Measurements from ENCODE around the gene UAP1L1.
A peak's percentile ranks its signal among the peaks of the same experiment; 100 is the strongest.

UAP1L1 gene

DNA sequence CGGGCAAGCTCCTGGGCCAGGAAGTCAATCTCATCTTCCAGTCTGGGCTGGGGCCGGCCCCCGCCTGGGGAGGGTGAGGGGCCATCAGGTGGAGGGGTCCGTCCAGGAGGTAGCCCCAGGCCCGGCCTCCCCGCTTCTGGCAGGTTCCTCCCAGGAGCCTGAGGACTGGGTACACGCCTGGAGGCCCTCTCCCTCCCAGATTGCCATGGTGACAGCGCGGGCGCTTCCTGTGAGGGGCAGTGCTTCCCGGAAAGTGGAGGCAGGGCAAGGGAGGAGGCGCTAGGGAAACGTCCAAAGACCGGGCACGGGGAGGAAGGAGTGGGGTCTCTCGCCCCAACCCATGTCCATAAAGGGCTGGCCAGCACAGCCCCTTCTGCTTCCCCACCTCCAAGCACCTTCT lies 36.2 kb upstream of the UAP1L1 start:
- DNase-seq (ENCODE audit: low read depth in 2 of 3, low spot score in 1 of 3): no peak

DNA sequence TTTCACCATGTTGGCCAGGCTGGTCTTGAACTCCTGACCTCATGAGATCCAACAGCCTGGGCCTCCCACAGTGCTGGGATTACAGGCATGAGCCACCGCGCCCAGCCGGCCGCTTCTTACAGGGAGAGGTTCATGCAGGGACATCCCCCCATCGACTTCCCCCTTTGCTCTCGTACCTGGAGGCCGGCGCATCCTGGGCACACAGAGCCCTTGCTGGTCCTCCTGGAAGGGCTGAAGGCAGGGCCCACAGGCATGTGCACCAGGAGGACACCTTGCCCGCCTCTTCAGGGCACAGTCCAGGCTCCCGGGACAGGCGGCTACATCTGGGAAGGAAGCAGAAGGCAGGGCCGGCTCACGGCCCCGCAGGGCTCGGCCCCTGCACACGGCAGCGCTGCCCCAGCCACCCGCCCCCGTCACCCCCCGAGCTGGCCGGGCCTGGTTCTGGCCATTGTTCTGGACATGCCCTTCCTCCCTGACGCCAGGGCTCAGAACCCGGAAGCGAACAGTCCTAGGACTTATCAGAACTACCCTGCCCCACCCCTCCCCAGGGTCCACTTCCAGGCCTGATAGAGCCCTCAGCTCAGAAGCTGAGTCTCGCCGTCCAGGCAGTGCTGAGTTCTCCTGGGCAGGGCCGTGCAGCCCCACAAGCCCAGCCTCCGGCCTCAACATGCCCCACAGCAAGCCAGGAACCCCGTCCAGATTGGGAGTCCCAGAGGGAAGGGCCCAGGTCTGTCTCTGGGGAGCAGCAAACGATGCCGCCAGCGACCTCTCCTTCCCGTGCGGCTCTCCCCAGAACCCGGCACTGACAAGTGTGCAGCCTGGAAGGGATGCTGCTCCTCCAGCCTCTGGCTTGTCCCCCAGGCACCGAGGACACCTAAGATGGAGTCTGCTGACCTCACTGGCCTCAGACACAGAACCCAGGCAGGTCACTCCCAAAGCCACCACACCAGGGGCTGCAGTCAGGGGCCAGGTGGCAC lies 34.3 kb upstream of the UAP1L1 start:
- no peak for DNase-seq (ENCODE audit: low read depth in 2 of 3, low spot score in 1 of 3)

DNA sequence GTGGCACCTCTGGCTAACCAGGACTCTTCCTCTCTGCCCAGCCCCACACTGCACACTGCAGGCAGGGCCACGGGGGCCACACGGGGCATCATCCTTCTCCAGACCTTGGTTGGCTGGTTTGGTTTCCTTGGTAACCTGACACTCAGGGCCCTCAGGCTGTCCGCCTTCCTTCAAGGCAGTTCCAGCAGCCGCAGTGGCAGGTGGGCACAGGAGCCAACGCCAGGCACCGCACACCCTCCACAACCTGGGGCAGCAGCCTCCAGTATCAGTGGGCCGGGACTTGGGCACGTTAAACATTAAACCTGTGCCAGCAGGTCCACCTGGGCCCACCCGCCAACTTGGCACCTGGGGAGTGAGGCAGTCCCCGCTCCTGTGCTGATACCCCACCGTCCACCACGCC lies 33.3 kb upstream of the UAP1L1 start:
- DNase-seq (ENCODE audit: low read depth in 2 of 3, low spot score in 1 of 3): no peak

DNA sequence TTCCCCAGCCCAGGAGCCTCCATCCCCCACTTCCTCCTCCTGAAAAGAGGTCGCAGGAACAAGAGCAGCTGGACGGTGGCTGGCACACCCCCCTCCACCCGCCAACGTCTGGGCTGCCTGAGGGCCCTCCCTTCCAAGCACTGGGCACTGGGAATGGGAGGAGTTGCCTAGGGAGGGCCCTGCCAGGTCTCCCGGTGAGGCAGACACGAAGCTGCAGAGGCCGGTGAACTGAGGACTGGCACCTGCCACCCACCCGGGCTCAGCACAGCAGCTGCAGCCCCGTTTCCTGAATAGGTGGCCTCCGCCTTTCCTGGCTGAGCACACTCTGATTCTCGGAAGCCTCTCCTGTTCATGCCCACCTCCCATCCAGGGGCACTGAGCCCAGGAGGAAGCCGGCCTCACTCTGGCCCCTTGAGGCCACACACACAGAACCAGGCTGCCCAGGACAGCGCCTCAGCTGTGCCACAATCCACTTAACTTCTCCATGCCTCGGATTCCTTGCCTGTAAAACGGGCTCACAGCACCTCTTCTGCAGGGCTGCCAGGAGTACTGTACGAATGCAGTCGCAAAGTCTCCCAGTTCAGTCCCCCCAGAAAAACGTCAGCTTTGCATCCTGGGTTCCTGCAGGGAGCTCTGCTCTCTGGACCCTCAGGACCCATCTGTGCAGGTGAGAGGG lies 32.7 kb upstream of the UAP1L1 start:
- DNase-seq (ENCODE audit: low read depth in 2 of 3, low spot score in 1 of 3): no peak

DNA sequence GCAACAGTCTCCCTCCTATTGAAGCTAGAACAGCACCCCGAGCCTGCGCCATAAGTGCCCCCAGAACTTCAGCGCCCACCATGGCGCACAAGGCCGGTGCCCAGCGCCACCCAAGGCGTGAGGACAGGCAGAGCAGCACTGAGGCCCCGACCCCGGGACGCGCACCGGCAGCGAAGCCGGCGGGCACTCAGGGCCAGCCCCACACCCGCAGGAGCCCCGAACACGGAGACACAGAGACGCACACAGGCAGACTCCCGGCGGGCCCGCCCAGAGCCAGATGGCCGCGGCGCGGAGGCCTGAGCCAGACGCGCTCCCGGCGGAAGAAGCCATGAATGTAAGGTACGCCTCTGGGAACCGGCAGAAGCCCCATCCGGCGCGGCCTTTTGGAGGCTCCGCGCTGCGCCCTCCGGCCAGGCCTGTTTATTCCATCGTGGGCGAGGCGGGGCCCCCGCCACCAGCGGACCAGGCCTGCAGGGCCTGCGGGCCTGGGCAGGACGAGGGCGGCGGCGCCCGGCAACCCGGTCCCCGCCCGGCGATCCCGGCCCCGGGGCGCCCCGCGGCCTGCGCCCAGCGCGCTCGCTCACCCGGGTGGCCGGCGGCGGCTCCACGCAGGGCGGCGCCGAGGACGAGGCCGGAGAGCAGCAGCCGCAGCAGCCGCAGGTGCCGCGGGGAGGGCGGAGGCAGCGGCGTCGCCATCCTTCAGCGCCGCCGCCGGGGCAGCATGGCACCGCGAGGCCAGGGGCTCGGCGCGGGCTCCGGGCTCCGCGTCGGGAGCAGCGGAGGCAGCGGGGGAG lies 31.8 kb upstream of the UAP1L1 start:
- DNase-seq (ENCODE audit: low read depth in 2 of 3, low spot score in 1 of 3): no peak

DNA sequence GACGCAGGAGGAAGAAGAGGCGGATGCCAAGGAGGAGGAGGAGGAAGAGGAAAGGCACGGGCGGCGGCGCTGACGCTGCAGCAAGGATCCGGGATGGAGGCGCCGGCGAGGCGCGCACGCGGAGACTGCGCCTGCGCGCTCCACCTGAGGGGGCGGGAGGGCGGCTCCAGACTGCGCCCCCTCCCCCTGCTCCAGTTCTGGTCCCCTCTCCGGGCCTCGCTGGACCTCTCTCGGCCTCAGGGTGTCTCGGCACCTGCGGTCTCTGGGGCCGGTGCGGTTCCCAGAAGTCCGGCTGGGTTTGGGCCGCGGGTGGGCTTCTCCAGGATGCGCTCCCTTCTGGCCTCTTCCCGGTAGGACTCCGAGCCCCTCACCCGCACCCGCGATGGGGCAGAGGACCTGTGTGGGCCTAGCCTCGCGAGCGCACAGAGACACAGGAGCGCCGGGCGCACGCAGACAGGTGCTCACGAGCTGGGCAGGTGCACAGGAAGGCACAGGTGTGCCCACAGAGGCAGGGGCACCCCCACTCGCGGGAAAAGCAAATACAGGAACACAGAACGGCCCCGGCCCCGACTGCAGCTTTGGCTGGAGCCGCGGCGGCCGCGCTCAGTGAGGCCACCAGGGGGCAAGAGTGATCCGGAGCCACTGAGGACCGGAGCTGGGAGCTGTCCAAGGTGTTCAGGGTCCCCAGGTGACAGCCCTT lies 31.1 kb upstream of the UAP1L1 start, which contains the start of gene NPDC1:
TSS of gene NPDC1 (minus strand) at position 90 of the 700 bp plus-strand sequence. CDS start 188 bp downstream, outside the sequence.
- peak; percentile 60 to 82 (median 82) for DNase-seq (ENCODE audit: low read depth in 2 of 3, low spot score in 1 of 3)

DNA sequence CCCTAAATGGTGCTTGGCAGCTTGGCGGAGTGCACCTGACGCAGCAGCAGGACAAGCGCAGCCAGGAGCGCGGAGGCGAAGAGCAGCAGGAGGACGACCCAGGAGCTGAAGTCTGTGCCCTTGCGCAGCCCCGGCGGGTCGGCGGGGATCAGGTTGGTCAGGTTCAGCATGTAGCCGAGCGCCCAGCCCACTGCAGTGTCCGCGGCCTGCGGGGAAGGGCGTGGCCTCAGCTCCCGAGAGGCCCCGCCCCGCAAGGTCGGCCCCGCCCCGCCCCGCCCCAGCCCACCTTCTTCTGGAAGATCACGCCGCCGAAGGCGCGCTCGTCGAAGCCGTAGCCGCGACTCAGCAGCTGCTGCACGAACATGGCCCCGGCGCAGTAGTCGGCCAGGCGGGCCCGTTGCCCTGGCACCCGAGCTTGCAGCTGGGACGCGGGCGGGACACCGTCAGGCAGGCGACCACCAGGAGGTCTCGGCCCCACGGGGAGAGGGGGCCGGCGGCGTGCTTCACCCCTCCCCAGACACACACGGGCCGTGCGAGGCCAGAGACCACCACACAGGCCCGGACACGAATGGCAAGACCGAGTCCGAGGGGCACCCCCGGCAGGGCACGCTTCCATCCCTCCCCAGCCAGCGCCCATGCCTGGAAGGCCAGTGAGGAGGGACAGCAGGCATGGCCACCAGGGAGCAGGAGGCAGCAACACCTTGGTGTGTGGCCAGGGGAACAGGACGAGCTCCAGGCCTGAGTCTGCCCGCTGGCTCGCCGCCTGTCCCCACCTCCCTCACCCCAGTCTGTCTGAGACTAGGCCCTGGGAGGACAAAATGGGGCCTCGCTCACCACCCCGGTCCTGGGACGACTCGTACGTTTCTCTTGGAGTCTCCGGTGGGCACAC lies 28.4 kb upstream of the UAP1L1 start:
- DNase-seq (ENCODE audit: low read depth in 2 of 3, low spot score in 1 of 3): no peak

DNA sequence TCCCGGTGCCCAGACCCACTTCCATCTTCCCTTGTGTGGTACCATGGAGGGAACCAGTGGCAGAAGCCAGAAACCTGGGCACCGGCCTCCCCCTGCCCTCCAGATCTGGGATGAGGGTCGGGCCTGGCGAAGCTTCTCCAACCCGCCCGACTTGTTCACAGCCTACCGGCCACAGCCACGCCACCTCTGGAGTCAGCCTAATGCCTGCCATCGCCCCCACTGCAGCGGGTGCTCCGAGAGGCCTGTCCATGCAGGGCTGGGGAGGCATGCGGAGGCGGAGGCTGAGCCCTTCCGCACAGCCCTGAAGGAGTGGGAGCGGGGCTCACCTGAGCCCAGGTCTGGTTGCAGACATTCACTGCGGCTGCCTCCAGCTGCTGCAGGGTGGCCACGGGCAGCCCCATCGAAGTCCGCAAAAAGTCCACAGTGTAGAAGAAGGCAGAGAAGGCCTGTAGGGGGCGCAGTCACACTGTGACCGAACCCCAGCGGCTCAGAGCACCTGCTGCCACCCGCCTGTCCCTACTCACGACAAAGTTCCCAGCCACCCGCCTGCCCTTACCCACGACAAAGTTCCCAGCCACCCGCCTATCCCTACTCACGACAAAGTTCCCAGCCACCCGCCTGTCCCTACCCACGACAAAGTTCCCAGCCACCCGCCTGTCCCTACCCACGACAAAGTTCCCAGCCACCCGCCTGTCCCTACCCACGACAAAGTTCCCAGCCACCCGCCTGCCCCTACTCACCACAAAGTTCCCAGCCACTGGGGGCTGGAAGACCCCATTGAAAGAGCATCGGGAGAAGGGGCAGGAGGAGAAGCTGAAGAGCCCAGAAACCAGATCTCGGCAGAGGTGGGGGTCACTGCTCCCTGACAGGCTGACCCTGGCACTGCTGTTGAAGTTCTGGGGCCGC lies 27.5 kb upstream of the UAP1L1 start:
- DNase-seq (ENCODE audit: low read depth in 2 of 3, low spot score in 1 of 3): peak in 1 of 3 donors; percentile 60

DNA sequence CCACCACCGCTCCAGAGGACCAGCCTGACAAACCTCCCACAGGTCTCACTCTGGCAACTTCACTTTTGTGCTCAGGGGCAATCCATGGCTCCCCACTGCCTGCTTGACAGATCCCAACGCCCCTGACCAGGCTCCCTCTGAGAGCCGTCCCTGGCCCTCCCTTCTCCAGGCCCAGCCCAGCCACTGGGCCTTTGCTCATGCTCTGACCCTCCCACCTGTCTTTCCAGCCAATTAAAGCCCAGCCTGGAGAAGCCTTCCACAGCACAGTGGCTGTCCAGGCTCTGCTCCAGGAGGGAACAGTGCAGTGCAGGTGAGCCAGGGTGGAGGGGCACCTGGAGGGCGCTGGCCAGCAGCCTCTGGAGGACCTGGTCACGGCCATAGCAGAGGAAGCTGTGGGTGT lies 26.7 kb upstream of the UAP1L1 start:
- no peak for DNase-seq (ENCODE audit: low read depth in 2 of 3, low spot score in 1 of 3)

DNA sequence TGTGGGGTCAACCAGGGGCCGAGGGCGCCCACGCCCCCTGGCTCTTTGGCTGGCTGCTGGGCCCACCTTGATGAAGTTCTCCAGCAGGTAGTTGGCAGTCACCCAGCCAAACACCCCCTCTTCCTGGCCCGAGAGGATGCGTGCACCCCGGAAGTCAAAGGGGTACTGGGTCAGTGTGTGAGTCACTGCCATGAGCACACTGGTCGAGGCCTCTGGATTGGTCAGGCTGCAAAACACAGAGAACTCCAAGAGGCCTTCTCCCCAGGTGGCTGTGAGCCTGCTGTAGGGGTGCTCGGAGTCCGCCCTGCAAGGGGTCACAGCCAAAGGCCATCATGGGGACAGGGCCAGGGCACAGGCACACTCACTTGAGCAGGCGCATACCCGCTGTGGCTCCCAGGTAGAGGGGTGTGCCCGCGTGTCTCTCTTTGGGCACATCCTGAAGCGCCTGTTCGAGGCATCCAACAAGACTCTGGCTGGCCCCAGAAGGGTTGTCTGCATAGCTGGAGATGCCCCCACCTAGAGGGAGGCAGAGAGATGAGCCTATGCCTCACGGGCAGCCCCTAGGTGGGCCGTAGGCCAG lies 26.1 kb upstream of the UAP1L1 start:
- DNase-seq (ENCODE audit: low read depth in 2 of 3, low spot score in 1 of 3): no peak

DNA sequence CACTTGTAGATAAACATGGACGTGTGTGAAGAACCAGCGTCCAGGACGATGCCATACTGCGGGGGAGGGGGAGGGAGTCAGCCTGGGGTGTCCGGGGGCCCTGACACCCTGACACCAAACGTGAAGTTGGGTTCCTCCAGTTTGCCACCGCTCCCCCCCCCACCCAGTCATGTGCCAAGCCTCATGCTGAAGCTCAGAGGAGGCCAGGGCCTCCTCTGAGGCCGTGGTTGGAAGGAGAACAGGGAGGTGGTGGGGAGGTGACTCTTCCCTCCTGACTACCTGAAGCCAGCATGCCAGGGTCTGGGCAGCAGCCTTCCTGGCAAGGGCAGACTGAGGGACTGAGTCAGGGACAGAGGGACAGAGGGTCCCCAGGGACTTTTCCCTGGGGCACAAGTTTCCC lies 25.0 kb upstream of the UAP1L1 start:
- no peak for DNase-seq (ENCODE audit: low read depth in 2 of 3, low spot score in 1 of 3)

DNA sequence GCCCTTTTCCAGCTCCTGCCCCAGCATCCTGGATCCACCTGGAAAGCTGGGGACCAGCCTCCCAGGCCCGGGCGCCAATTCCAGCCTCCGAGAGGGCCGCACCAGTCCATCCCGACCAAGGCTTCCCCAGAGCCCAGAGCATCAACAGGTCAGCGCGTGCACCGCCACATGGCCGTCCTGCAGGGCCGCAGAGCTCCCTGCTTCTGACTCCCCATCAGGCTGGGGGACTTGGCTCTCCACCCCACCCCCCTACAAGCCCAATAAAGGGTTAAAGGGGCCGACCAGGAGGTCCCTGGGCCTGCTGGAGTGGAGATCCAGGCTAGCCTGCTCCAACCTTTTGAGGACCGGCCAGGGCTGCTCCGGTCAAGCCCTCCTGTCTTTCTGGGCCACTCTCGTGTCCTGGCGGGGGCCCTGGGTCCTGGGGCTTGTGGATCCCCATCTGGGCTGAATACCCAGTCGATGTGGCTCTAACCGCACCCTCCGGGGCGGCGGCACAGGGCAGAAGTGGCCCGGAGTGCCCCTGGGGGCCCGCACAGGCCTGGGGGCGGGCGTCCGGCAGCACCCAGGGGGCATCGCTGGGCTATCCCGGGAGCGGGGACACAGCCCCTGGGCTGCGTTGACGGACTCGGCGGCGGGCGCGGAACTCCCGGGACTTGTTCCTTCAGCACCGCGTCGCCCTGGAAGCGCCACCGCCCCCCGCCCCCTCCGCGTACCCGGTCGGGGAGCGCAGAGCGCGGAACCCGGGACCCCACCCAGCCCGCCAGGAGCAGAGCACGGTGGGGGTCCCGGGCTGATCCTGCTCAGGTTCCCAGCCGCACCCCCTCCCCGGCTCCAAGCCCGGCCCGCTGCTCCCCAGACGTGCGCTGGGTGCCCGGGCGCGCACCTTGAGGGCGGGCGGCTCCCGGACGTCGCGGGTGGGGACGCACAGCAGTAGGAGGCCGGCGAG lies 24.0 kb upstream of the UAP1L1 start:
- DNase-seq (ENCODE audit: low read depth in 2 of 3, low spot score in 1 of 3): no peak

DNA sequence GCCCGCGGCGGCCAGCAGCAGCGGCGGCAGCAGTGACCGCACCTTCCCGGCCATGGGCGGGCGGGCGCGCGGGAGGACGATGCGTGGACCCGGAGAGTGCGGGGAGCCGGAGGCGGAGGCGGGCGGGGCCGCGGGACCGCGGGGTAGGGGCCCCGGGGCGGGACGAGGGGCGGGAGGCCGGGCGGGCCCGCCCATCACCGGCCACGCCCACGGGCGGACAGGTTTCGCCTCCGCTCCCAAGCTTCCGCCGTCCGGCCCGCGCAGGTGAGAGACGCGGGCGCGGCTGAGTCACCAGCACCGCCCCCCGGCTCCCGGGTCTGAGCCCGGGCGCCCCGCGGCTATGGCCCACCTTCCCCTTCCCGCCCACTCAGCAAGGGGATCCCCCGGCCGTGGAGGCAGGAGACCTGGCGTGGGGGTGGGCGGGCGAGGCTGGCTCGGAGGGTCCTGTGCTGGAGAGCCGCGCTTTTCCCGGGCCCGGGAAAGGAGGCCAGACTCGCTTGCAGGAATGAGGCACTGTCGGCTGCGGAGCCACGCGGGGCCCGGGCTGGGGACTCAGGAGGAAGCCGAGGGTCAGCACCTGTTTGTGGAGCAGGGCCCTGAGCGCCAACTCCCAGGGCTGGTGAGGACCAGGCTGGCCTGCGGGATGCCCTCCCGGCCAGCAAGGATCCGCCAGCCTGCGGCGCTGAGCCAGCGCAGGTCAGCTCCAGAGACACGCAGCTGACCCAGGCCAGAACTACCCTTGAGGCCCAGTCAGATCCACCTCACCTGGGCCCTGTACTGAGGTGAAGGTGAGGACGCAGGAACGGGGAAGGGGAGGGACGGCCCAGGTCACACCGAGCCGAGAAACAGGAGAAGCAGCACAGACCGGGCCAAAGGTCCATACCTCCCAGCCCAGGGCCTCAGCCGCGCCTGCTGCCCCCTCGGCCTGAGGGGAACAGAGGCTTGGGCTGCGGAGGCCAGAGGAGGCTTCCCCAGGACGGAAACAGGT lies 23.1 kb upstream of the UAP1L1 start, which contains the start of gene ENTPD2:
TSS of gene ENTPD2 (minus strand) at position 118 of the 988 bp plus-strand sequence. CDS start at position 54, 64 bp downstream.
- no peak for DNase-seq (ENCODE audit: low read depth in 2 of 3, low spot score in 1 of 3)

DNA sequence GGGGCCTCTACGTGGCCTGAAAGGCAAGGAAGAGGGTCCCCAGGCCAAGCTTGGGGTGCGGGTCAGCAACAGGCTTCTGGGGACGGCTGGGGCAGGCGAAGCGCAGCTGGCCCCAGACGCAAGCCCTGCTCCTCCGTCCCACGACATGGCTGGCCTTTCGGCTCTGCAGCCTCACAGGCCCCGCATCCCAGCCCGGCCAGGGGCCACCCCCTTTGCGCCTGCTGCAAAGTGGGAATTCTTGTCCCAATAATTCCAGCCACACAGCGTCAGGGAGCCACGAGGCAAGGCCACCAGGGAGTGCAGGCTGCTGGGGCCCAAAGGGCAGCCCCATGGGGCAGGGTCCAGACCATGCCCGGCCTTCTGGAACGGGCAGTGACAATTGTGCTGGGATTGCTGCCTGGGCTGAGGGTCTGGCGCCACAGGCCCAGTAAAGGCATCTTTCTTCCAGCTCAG lies 22.4 kb upstream of the UAP1L1 start:
- no peak for DNase-seq (ENCODE audit: low read depth in 2 of 3, low spot score in 1 of 3)

DNA sequence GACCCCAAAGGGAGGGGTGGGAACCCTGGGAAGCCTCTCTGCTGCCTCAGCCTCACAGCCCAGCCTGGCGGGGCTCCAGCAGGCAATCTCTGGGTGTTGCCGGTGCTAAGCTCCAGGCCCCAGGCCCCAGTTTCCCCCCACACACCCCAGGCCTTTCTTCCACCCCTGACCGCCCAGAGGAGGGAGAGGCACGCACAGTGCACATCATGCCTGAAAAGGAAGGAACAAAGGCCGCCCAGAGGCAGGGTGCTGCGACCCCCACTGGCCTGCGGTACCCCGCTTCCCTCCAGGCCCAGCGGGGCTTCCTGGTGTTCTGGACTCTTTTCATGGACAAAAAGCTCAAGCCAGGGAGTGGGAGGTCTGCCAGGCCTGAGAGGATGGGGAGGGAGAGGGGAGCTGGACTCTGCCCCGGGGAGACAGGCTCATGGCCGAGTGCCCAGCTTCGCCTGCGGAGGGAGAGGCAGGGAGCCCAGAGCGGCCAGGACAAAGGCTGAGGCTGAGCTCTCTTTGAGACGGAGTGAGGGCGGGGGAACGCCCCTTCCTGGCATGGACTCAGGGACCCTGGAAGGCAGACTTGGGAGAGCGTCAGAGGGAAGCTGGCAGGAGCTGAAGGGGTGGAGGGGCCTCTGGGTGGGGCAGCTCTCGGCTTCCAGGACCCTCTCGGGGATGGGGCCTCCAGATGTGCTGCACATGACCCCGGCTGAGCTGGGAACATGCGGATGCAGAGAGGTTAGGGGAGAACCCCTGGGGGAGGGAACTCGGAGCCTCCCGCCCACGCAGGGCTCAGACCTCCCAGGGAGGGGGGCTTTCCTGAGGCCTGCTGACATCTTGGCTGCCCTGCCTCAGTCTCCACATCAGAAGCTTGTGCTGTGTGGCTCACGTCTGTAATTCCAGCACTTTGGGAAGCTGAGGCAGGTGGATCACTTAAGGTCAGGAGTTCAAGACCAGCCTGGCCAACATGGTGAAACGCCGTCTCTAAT lies 21.6 kb upstream of the UAP1L1 start:
- DNase-seq (ENCODE audit: low read depth in 2 of 3, low spot score in 1 of 3): no peak

Measured in stimulated activated CD4-positive, alpha-beta T cell treated with anti-CD3 and anti-CD28 coated beads, Interleukin-12 subunit alpha, Interleukin-12 subunit beta, amount 100 ng/mL, for 48 hours (primary cell).